HepG2 (cell line): ENCODE data around the gene TSLP. TPM values are rescaled to one million over a fixed set of nuclear protein-coding genes. Genes with fewer than 3 reads are reported as not detected.

Source experiments
- ATAC-seq: fragments of 200-7000 bp; cut with Tn5 transposase; 3 replicates; pipeline ENCODE4 v1.9.1; 2020; ENCODE audit warnings: mild to moderate bottlenecking, moderate library complexity
- BruUV-seq: library from RNA; stranded (reverse); fragments of 400-500 nt; replicated peaks from 2 replicates; lab custom pipeline; 2021; lab: Mats Ljungman, UMichigan
- CTCF ChIA-PET: fragments of 300-600 bp; formaldehyde crosslinking; extraction: SDS; loops from one replicate; lab custom pipeline; 2021; ENCODE audit warnings: low total read pairs, inconsistent platforms, low intra/inter-chr PET ratio; lab: Yijun Ruan, JAX
- POLR2A ChIA-PET: fragments of 350-600 bp; sonication (Branson Sonifier 250); formaldehyde crosslinking; loops from one replicate; lab custom pipeline; 2020; ENCODE audit warnings: antibody characterized with exemption, inconsistent platforms; lab: Yijun Ruan, JAX
- DNase-seq: peaks from one replicate; pipeline ENCODE4 v3.0.0-alpha.2; 2015; ENCODE audit warnings: low spot score
- FAIRE-seq: peaks from 3 replicates; lab custom pipeline; 2011; peaks lifted over from hg19 to GRCh38; lab: Jason Lieb, UNC
- H2AFZ ChIP-seq: one replicate; pipeline ENCODE4 v1.6.1; 2011; ENCODE audit warnings: low read length, inconsistent platforms
- H3K27ac ChIP-seq: fragments of 300-600 bp; 3 replicates; pipeline ENCODE4 v1.8.0; 2011; ENCODE audit warnings: mixed run types, mild to moderate bottlenecking, mixed read lengths, low read length, inconsistent platforms; ENCODE audit not compliant: insufficient read depth; ENCODE audit errors: extremely low read length
- H3K27me3 ChIP-seq, 2 experiments: fragments of 200-600 bp in 1 of 2; 2 replicates in 1 of 2; 3 replicates in 1 of 2; pipeline versions ENCODE4 v1.6.0 to v1.8.0; 2011; ENCODE audit warnings: low read length in 2 of 2, mild to moderate bottlenecking in 2 of 2, moderate library complexity in 2 of 2, inconsistent platforms in 1 of 2; ENCODE audit not compliant: insufficient read depth in 2 of 2, control insufficient read depth in 1 of 2
- H3K36me3 ChIP-seq, 2 experiments: fragments of 200-600 bp in 1 of 2; replicated peaks in 1 of 2; 2 replicates in 1 of 2; 3 replicates in 1 of 2; pipeline versions ENCODE4 v1.5.1 to v1.8.0; 2011; ENCODE audit warnings: low read length in 2 of 2, inconsistent platforms in 1 of 2; ENCODE audit not compliant: insufficient read depth in 2 of 2, control insufficient read depth in 1 of 2
- H3K4me1 ChIP-seq: 2 replicates; pipeline ENCODE4 v1.5.1; 2012; ENCODE audit warnings: low read length, inconsistent platforms; ENCODE audit not compliant: insufficient read depth
- H3K4me2 ChIP-seq: 2 replicates; pipeline ENCODE4 v1.6.0; 2011; ENCODE audit warnings: low read depth, low read length, inconsistent platforms
- H3K4me3 ChIP-seq, 3 experiments: fragments of 200-600 bp in 1 of 3; sonication (generic), shearing (Covaris generic) in 1 of 3; replicated peaks in 1 of 3; 2 replicates each; pipeline ENCODE4 v1.5.1; 2011 to 2016; ENCODE audit warnings: low read length in 3 of 3, inconsistent platforms in 2 of 3, low read depth in 2 of 3, mild to moderate bottlenecking in 2 of 3, control low read depth in 1 of 3, mixed read lengths in 1 of 3; ENCODE audit not compliant: insufficient read depth in 1 of 3
- H3K79me2 ChIP-seq: one replicate; pipeline ENCODE4 v1.6.1; 2011; ENCODE audit warnings: low read length, inconsistent platforms; ENCODE audit not compliant: insufficient read depth
- H3K9ac ChIP-seq: 2 replicates; pipeline ENCODE4 v1.6.0; 2011; ENCODE audit warnings: mild to moderate bottlenecking, low read depth, low read length, inconsistent platforms; ENCODE audit not compliant: insufficient read depth
- H3K9me3 ChIP-seq: 2 replicates; pipeline ENCODE4 v1.5.1; 2012; ENCODE audit warnings: mild to moderate bottlenecking, low read length
- H4K20me1 ChIP-seq: 2 replicates; pipeline ENCODE4 v1.6.0; 2011; ENCODE audit warnings: inconsistent platforms, mild to moderate bottlenecking, low read length, moderate library complexity; ENCODE audit not compliant: insufficient read depth
- ATRX ChIP-seq: sonication (generic); formaldehyde crosslinking; IDR thresholded peaks from 2 replicates; pipeline ENCODE4 v1.4.0; 2020; ENCODE audit warnings: missing genetic modification reagents, borderline replicate concordance
- HNRNPLL ChIP-seq: fragments of 200-400 bp; formaldehyde crosslinking; IDR thresholded peaks from 2 replicates; pipeline ENCODE4 v1.6.1; 2017; ENCODE audit warnings: mild to moderate bottlenecking, low read depth, low read length; ENCODE audit not compliant: poor library complexity, severe bottlenecking
- SYNCRIP ChIP-seq: fragments of 200-400 bp; formaldehyde crosslinking; IDR thresholded peaks from 2 replicates; pipeline ENCODE4 v1.6.1; 2018; ENCODE audit warnings: mild to moderate bottlenecking, low read depth, low read length; ENCODE audit not compliant: insufficient read depth
- XRCC5 ChIP-seq: fragments of 200-400 bp; formaldehyde crosslinking; optimal IDR thresholded peaks from 2 replicates; pipeline ENCODE3; 2017; ENCODE audit warnings: mild to moderate bottlenecking, low read length
- ZNF326 ChIP-seq: sonication (generic); formaldehyde crosslinking; IDR thresholded peaks from 2 replicates; pipeline ENCODE4 v1.4.0; 2020; ENCODE audit warnings: missing genetic modification reagents, borderline replicate concordance
- ZNF800 ChIP-seq: sonication (generic); formaldehyde crosslinking; IDR thresholded peaks from 2 replicates; pipeline ENCODE4 v1.4.0; 2020; ENCODE audit warnings: missing genetic modification reagents
- WGBS: methylation state at CpG from one replicate; pipeline ENCODE4 v1.1.6; 2017; ENCODE audit warnings: low lambda C conversion rate; 5-methylcytosine and 5-hydroxymethylcytosine counted together
- in situ Hi-C: cut with HindIII; loops from 2 replicates; pipeline ENCODE4 v1.10.0; 2017; ENCODE audit warnings: low pct_unique_long_range_greater_than_20kb; ENCODE audit not compliant: extremely low pct_ligation_motif_present
- intact Hi-C: fragments of 100-400 bp; cut with micrococcal nuclease; formaldehyde crosslinking; loops from one replicate; pipeline ENCODE4 v1.10.0; 2022; ENCODE audit not compliant: unreplicated experiment
- polyA plus RNA-seq, 8 experiments: library from polyadenylated mRNA; depleted of rRNA in 3 of 8; stranded (reverse) in 7 of 8; unstranded in 1 of 8; fragments of >200 nt; fragmentation: Illumina TruSeq in 4 of 8; extraction: Trizol in 4 of 8; gene quantifications; 2 replicates each; pipeline versions ENCODE4 v1.2.1 to v1.2.3, GENCODE V29; 2011 to 2016; ENCODE audit warnings: low read depth in 4 of 8, missing spikeins in 1 of 8, mixed read lengths in 1 of 8; ENCODE audit not compliant: insufficient read depth in 1 of 8
- total RNA-seq, 5 experiments: library from RNA; depleted of rRNA; stranded (reverse); fragments of >200 nt; fragmentation: Illumina TruSeq; extraction: Trizol; gene quantifications; 2 replicates each; pipeline ENCODE4 v1.2.3, GENCODE V29; 2016; ENCODE audit warnings: low read depth in 1 of 5

TSLP gene
- total and polyA plus RNA-seq, 2 of the 13 experiments (the other 11 are each of a cell fraction or from before 2014, with no cell fraction given): not detected

GRCh38 chr5:111070272-111071134 is 1.0 kb upstream of the TSLP start:
- ATAC-seq (peak; percentile 91), DNase-seq (no peak), FAIRE-seq (no peak)
- H2AFZ ChIP-seq: no peak overlapping the region
- no peak overlapping the region for H3K4me3 ChIP-seq
- no peak overlapping the region for H3K27ac ChIP-seq
- H3K9ac ChIP-seq: no peak overlapping the region
- H3K36me3 ChIP-seq: no peaks in the 10 kb centered on the region
- no peaks in the 10 kb centered on the region for H4K20me1 ChIP-seq
- H3K4me2 ChIP-seq: 0 out of 2 replicates have a peak overlapping the region, but pooled peaks have one; percentile 15
- CTCF ChIA-PET: no interaction called here
- H3K9me3 ChIP-seq: no peaks in the 10 kb centered on the region
- TF ChIP-seq HNRNPLL (peak; percentile 80), ZNF800 (CRISPR knock-in tag) (0 out of 2 replicates have a peak, but pooled peaks have one; percentile 58), SYNCRIP (no peak), ATRX (CRISPR knock-in tag) (no peak), ZNF326 (CRISPR knock-in tag) (no peak), XRCC5 (peak; percentile 31)
- H3K27me3 ChIP-seq: peaks cover 0 to 50% of the 10 kb centered on the region in 2 experiments
- intact Hi-C loops: no loop called here
- BruUV-seq: no TSS peak
- H3K79me2 ChIP-seq: no peaks in the 10 kb centered on the region
- H3K4me1 ChIP-seq: peaks cover 18% of the 10 kb centered on the region
- in situ Hi-C loops: no loop called here
- POLR2A ChIA-PET: no interaction called here
- WGBS: 19% methylated on average over 37 of the region's 42 CpGs
